Hypothalamus (tissue), 51 donors: ENCODE data around the gene CCNK.

Experiments
- DNase-seq, 51 donors: peaks; one replicate each; lab custom pipeline; 2025; lab: John Stamatoyannopoulos, UW

Gene CCNK

GRCh38 chr14:99518441-99519346 is 37.5 kb downstream of the CCNK start:
- DNase-seq = peak in 40 of 51 donors; percentile 14 to 82 (median 48)

- DNase-seq = no peak
These were observed 38.2 kb downstream of the CCNK start for GRCh38 chr14:99519347-99519881.

GRCh38 chr14:99519931-99520421 is 38.8 kb downstream of the CCNK start:
- no peak for DNase-seq

- no peak for DNase-seq
These were observed 39.4 kb downstream of the CCNK start for GRCh38 chr14:99520571-99521081.

- DNase-seq = no peak
These were observed 40.2 kb downstream of the CCNK start for GRCh38 chr14:99521176-99522024.

GRCh38 chr14:99522025-99522401 is 40.8 kb downstream of the CCNK start:
- no peak for DNase-seq

DNA sequence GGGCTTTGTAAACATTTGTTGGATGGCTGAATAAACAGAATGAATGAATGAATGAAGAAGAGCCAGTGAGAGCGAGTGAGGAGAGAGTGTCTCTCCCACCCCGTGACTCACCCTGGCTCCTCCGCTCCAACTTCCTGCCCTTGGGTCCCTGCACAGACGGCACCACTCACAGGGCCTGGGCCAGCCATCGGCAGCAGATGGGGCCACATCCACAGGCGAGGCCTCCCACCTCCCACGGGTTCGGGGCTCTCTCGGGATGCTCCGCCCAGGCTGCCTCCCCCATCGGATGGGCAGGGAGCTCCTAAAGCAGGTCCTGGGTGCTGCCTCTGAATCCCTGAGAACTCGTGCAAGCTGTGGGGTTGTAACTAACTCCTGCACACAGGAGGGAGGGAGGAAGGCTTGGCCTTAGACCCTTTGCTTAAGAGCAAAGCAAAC is 41.3 kb downstream of the CCNK start:
- no peak for DNase-seq

DNA sequence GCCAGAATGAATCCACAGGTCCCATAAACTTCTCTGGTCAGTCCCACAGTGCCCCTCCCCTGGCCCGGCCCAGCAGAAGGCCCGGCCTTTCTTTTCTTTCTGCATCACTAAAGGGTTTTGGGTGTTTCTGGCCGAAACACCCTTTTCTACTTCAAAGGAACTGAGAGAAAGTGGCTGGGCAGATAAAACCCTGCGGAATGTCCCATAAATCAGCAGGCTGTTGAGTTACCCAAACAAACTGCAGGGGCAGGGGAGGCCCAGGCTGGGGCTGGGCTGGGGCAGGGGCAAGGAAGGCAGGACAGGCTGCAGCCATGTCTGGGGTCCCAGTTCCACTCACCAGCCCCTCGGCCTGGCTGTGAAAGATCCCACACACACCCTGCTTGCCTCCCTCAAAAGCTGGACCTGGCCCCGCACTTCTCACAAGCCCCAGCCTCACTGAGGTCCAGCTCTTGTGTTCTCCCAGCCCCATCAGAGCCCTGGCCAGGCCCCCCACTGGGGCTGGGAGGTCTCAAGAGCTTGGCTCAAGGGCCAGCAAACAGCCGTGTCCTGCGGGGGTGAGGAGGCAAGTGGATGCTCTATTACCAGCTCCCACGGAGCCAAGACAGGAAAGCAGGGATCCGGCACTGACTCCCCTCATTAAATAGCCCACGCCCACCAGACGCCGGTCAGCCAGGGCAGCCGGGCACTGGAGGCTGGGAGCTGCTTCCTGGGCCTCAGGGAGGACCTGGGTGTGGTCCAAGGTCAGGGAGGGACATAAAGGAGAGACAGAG is 41.9 kb downstream of the CCNK start:
- no peak for DNase-seq

DNA sequence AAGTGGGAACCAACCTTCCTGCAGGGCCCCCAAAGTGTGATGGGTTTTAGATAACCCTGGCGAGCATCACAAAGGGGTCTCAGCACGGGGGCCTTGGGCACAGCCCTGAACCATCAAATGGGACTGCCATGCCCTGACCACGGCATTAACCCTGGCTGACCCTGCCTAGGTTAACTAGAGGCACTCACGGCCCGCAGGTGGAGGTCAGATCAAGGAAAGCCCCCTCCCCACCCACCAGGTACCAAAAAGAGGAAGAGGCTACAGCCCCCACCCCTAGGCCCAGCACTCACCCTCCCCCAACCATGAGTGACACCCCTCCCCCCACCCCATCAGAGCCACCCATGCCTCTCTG is 42.5 kb downstream of the CCNK start:
- DNase-seq = no peak

GRCh38 chr14:99524091-99524661 is 43.0 kb downstream of the CCNK start:
- DNase-seq = no peak

GRCh38 chr14:99524804-99525698 is 43.8 kb downstream of the CCNK start:
- DNase-seq = no peak

DNA sequence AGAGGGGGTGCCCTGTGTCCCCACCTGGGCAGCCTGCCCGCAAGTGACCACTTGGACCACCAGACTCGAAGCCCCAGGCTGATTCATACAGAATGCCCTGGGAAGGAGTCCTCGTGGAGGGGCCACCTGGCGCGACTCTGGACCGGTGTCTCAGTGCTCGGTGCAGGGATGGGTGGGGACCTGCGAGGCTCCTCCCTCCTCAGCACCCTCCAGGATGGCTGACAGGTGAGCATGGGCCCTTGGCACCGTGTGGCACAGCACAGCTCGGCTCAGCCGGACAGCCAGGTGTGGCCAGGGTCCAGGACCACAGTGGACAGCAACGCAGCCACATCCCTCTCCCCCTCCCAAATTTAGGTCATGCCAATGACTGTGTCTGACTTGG is 44.5 kb downstream of the CCNK start:
- DNase-seq = no peak

- DNase-seq = no peak
These were observed 45.8 kb downstream of the CCNK start for GRCh38 chr14:99527026-99527425.

DNA sequence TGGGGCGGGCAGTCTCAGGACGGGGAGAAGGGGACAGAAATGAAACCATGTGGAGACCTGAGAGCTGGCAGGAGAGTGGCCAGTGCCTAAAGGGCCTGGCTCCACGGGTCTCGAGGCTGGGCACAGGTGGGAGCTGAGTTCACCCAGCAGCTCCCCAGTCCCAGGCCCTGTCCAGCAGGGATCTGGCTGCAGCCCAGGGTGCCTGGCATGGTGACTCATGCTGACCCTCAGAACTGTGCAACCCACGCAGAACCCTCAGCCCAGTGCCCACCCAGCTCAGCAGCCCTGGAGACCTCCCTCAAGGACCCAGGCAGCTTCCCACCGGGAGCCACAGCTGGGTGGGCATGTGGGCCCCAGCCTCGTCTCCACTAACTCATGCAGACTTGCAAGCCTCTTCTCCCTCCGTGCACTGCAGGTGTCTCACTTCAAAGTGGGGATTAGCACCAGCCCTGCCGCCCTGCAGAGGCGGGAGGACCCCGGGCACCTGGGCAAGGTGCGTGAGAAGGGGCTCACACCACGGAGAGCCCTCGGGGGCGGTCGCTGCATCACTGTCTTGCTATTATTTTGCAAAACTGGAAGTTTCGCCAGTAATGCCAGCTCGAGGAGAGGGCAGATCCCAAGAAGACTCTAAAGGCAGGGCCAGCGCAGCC is 46.3 kb downstream of the CCNK start:
- DNase-seq = no peak

- DNase-seq = peak in 1 of 51 donors; percentile 11
These were observed 48.7 kb downstream of the CCNK start for GRCh38 chr14:99529899-99530298.

GRCh38 chr14:99530407-99531155 is 49.4 kb downstream of the CCNK start:
- DNase-seq = no peak

DNA sequence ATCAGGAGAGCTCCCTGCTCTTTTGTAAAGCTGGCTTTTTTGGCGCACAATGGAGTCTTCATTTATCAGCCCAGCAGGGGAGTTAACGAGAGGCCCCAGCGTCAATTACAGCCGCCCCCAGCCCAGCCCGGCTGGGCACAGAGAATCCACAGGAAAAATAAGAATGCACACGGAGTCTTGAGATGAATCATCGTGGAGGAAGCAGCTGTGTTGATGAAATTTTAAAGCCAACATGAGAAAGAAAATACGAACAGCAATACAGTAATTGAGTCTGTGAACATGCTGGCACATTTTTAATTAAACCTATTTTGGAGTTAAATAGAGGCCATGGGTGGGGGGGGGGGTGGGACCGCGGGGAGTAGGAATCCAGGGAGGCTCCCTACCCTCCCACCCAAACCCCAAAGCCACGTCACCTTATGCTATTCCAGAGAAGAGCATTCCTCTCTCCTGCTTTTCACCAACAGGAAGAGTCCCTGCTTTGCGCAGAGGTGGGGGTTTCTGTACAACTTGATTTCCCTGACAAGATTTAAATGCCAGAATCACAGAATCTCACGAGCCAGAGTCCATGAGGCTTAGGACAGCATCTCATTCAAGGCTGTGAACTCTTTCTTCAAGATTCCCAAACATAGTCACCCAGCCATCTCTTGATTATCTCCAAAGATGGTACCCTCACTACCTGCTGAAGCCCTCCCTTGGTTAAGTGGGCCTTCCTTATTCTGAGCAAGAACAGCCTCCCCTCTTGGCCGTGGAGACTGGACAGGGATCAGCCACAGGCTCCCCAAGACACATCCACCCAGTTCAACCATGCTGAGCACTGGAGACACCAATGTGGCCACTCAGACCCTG is 50.3 kb downstream of the CCNK start:
- DNase-seq = peak in 1 of 51 donors; percentile 36
